Keratinocyte (primary cell): ENCODE measurements around the gene NR1H3. TPM values are rescaled to one million over a fixed set of nuclear protein-coding genes. Genes with fewer than 3 reads are reported as not detected.
A peak's percentile ranks its signal among the peaks of the same experiment; 100 is the strongest.

ENCODE experiments used
- DNase-seq: peaks from one replicate; pipeline ENCODE4 v3.0.0-alpha.2; 2011; ENCODE audit warnings: low read depth, missing footprints, low spot score
- FAIRE-seq: peaks from 2 replicates; lab custom pipeline; 2011; peaks lifted over from hg19 to GRCh38; lab: Jason Lieb, UNC
- H2AFZ ChIP-seq: 2 replicates; pipeline ENCODE4 v1.6.0; 2012; ENCODE audit warnings: low read length, control low read depth, inconsistent platforms; ENCODE audit not compliant: control insufficient read depth
- H3K27ac ChIP-seq: 2 replicates; pipeline ENCODE4 v1.5.1; 2011; ENCODE audit warnings: low read length; ENCODE audit not compliant: control insufficient read depth, insufficient read depth
- H3K27me3 ChIP-seq: 3 replicates; pipeline ENCODE4 v1.6.0; 2011; ENCODE audit warnings: low read length; ENCODE audit not compliant: control insufficient read depth, insufficient read depth; ENCODE audit errors: extremely low read depth
- H3K36me3 ChIP-seq, 2 experiments: 2 replicates in 1 of 2; 3 replicates in 1 of 2; pipeline ENCODE4 v1.5.1; 2011; ENCODE audit warnings: low read length in 2 of 2, mild to moderate bottlenecking in 1 of 2; ENCODE audit not compliant: control insufficient read depth in 2 of 2, insufficient read depth in 2 of 2; ENCODE audit errors: extremely low read depth in 1 of 2
- H3K4me1 ChIP-seq: 3 replicates; pipeline ENCODE4 v1.5.1; 2011; ENCODE audit warnings: low read length; ENCODE audit not compliant: control insufficient read depth, insufficient read depth; ENCODE audit errors: extremely low read depth
- H3K4me2 ChIP-seq: 3 replicates; pipeline ENCODE4 v1.6.0; 2011; ENCODE audit warnings: low read depth, low read length; ENCODE audit not compliant: control insufficient read depth, insufficient read depth; ENCODE audit errors: extremely low read depth
- H3K4me3 ChIP-seq, 3 experiments: fragments of 200-600 bp in 1 of 3; sonication (generic) in 1 of 3; 2 replicates in 2 of 3; 3 replicates in 1 of 3; pipeline ENCODE4 v1.5.1; 2011 to 2016; ENCODE audit warnings: low read length in 3 of 3, mild to moderate bottlenecking in 3 of 3, control low read depth in 2 of 3, inconsistent platforms in 1 of 3, low read depth in 1 of 3, mixed read lengths in 1 of 3, mixed run types in 1 of 3, moderate library complexity in 1 of 3; ENCODE audit not compliant: control insufficient read depth in 2 of 3, insufficient read depth in 2 of 3; ENCODE audit errors: extremely low read depth in 1 of 3
- H3K79me2 ChIP-seq: 2 replicates; pipeline ENCODE4 v1.6.0; 2012; ENCODE audit warnings: low read length; ENCODE audit not compliant: control insufficient read depth, insufficient read depth
- H3K9ac ChIP-seq: 3 replicates; pipeline ENCODE4 v1.6.0; 2011; ENCODE audit warnings: low read length; ENCODE audit not compliant: control insufficient read depth, insufficient read depth; ENCODE audit errors: extremely low read depth
- H3K9me1 ChIP-seq: 3 replicates; pipeline ENCODE4 v1.6.0; 2011; ENCODE audit warnings: low read length; ENCODE audit not compliant: control insufficient read depth, insufficient read depth; ENCODE audit errors: extremely low read depth
- H3K9me3 ChIP-seq: 2 replicates; pipeline ENCODE4 v1.5.1; 2012; ENCODE audit warnings: low read depth, low read length; ENCODE audit not compliant: control insufficient read depth
- H4K20me1 ChIP-seq: 3 replicates; pipeline ENCODE4 v1.6.0; 2011; ENCODE audit warnings: low read length; ENCODE audit not compliant: control insufficient read depth, insufficient read depth; ENCODE audit errors: extremely low read depth
- EZH2 ChIP-seq: IDR thresholded peaks from one replicate; pipeline ENCODE4 v1.6.1; 2012; ENCODE audit warnings: inconsistent platforms, mild to moderate bottlenecking, low read length, moderate library complexity
- dilution Hi-C: fragments of 300-500 bp; cut with MboI; formaldehyde crosslinking; loops from one replicate; pipeline ENCODE4 v1.7.0; 2020; ENCODE audit warnings: low sequenced_read_pairs; ENCODE audit not compliant: extremely low pct_ligation_motif_present
- polyA plus RNA-seq, 5 experiments: library from polyadenylated mRNA; depleted of rRNA in 3 of 5; stranded (reverse) in 3 of 5; stranded (forward) in 1 of 5; unstranded in 1 of 5; fragments of >200 nt; gene quantifications; 1 replicate in 1 of 5; 2 replicates in 3 of 5; 3 replicates in 1 of 5; pipeline versions ENCODE4 v1.2.1 to v1.2.3, GENCODE V29; 2011 to 2012; ENCODE audit warnings: missing spikeins in 2 of 5, low read depth in 1 of 5, low replicate concordance in 1 of 5
- TF ChIP-seq, protein P1 (sequence below), 3 experiments: IDR thresholded peaks in 1 of 3; conservative IDR thresholded peaks in 1 of 3; optimal IDR thresholded peaks in 1 of 3; 2 replicates in 2 of 3; 3 replicates in 1 of 3; pipeline versions ENCODE3 to v1.5.1; 2011; ENCODE audit warnings: low read length in 3 of 3, mild to moderate bottlenecking in 3 of 3, moderate library complexity in 2 of 3, control low read depth in 1 of 3, inconsistent platforms in 1 of 3; ENCODE audit not compliant: insufficient read depth in 2 of 3; ENCODE audit errors: extremely low read depth in 1 of 3

Gene NR1H3
- polyA plus RNA-seq, 1 donor (not counting 4 experiments of a cell fraction or from before 2014, with no cell fraction given) = 9.1 TPM

DNA sequence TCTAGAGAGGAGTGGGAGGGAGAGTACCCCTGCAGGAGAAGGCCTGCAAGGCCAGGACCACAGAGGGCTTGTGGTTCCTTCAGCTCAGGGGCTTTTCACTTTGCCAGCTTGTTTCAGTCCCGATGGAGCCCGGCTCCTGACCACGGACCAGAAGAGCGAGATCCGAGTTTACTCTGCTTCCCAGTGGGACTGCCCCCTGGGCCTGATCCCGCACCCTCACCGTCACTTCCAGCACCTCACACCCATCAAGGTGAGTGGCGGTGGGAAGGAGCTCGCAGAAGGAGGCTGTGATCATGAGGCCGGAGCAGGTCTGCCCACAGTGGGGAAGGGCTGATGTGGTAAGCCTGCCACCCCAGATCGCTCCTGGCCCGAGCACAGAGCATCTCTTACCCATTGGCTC, 22.6 kb upstream of the NR1H3 start:
- no peaks in the 10 kb centered on the region for H3K27me3 ChIP-seq
- H3K9me1 ChIP-seq = no peaks in the 10 kb centered on the region
- no peak overlapping the region for H3K4me2 ChIP-seq
- no peak overlapping the region for H3K27ac ChIP-seq
- no peaks in the 10 kb centered on the region for H4K20me1 ChIP-seq
- H2AFZ ChIP-seq = no peak overlapping the region
- H3K4me1 ChIP-seq = peaks cover 7% of the 10 kb centered on the region
- no peaks in the 10 kb centered on the region for H3K9me3 ChIP-seq
- H3K4me3 ChIP-seq = no peak overlapping the region
- H3K9ac ChIP-seq = no peak overlapping the region
- no peak for FAIRE-seq
- peaks cover 19 to 36% of the 10 kb centered on the region in 2 experiments for H3K36me3 ChIP-seq
- DNase-seq = no peak
- no peak for TF ChIP-seq EZH2
- TF ChIP-seq, protein P1, sequence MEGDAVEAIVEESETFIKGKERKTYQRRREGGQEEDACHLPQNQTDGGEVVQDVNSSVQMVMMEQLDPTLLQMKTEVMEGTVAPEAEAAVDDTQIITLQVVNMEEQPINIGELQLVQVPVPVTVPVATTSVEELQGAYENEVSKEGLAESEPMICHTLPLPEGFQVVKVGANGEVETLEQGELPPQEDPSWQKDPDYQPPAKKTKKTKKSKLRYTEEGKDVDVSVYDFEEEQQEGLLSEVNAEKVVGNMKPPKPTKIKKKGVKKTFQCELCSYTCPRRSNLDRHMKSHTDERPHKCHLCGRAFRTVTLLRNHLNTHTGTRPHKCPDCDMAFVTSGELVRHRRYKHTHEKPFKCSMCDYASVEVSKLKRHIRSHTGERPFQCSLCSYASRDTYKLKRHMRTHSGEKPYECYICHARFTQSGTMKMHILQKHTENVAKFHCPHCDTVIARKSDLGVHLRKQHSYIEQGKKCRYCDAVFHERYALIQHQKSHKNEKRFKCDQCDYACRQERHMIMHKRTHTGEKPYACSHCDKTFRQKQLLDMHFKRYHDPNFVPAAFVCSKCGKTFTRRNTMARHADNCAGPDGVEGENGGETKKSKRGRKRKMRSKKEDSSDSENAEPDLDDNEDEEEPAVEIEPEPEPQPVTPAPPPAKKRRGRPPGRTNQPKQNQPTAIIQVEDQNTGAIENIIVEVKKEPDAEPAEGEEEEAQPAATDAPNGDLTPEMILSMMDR (optimal IDR thresholded peaks at IDR 0.05 in 1 of 3, IDR thresholded peaks at IDR 0.05 in 1 of 3, conservative IDR thresholded peaks at IDR 0.05 in 1 of 3; ENCODE audit: extremely low read depth in 1 of 3, insufficient read depth in 2 of 3, low read length in 3 of 3) = no peak
- H3K79me2 ChIP-seq = no peaks in the 10 kb centered on the region
- dilution Hi-C loops = no loop called here

GRCh38 chr11:47236482-47236881, 21.3 kb upstream of the NR1H3 start:
- dilution Hi-C loops = no loop called here
- DNase-seq (no peak), FAIRE-seq (peak; percentile 44)
- H3K36me3 ChIP-seq = peaks cover 21 to 41% of the 10 kb centered on the region in 2 experiments
- H3K9ac ChIP-seq = no peak overlapping the region
- H3K4me2 ChIP-seq = no peak overlapping the region
- H3K27me3 ChIP-seq = no peaks in the 10 kb centered on the region
- H4K20me1 ChIP-seq = no peaks in the 10 kb centered on the region
- no peaks in the 10 kb centered on the region for H3K9me1 ChIP-seq
- H3K4me1 ChIP-seq = peaks cover 7% of the 10 kb centered on the region
- no peak overlapping the region for H2AFZ ChIP-seq
- H3K4me3 ChIP-seq = no peak overlapping the region
- no peak for TF ChIP-seq EZH2
- TF ChIP-seq, protein P1 (optimal IDR thresholded peaks at IDR 0.05 in 1 of 3, IDR thresholded peaks at IDR 0.05 in 1 of 3, conservative IDR thresholded peaks at IDR 0.05 in 1 of 3; ENCODE audit: extremely low read depth in 1 of 3, insufficient read depth in 2 of 3, low read length in 3 of 3) = no peak
- no peaks in the 10 kb centered on the region for H3K9me3 ChIP-seq
- H3K27ac ChIP-seq = no peak overlapping the region
- H3K79me2 ChIP-seq = no peaks in the 10 kb centered on the region
